ENCODE results near the gene ABCB1. TPM values are rescaled to one million over a fixed set of nuclear protein-coding genes. Genes with fewer than 3 reads are reported as not detected.

ABCB1 gene
- total and polyA plus RNA-seq, 2 of the 13 experiments (the other 11 are each of a cell fraction or from before 2014, with no cell fraction given), result 42.8 to 52.6 TPM

- TF ChIP-seq ESRRA (CRISPR knock-in tag; IDR thresholded peaks at IDR 0.05; ENCODE audit: low read depth) (no peak), RNF219 (CRISPR knock-in tag; IDR thresholded peaks at IDR 0.05) (no peak), EZH2 (conservative IDR thresholded peaks at IDR 0.05; ENCODE audit: low read depth, low read length) (no peak), CEBPZ (IDR thresholded peaks at IDR 0.05; ENCODE audit: low read length) (no peak), POLR2AphosphoS2 (IDR thresholded peaks at IDR 0.05; ENCODE audit: low read depth, low read length) (no peak), ZNF879 (CRISPR knock-in tag; IDR thresholded peaks at IDR 0.05) (no peak), MIER2 (CRISPR knock-in tag; IDR thresholded peaks at IDR 0.05) (peak; percentile 44; the same call in 1 of the 2 replicates), PAF1 (CRISPR knock-in tag; IDR thresholded peaks at IDR 0.05) (no peak), ZNF546 (CRISPR knock-in tag; conservative IDR thresholded peaks at IDR 0.05) (no peak), ZSCAN25 (CRISPR knock-in tag; IDR thresholded peaks at IDR 0.05) (no peak), NFE2 (CRISPR knock-in tag; IDR thresholded peaks at IDR 0.05) (no peak), NCOR1 (IDR thresholded peaks at IDR 0.05; ENCODE audit: borderline replicate concordance, low read length) (no peak), ELK4 (CRISPR knock-in tag; IDR thresholded peaks at IDR 0.05; ENCODE audit: borderline replicate concordance) (no peak), ZNF773 (CRISPR knock-in tag; IDR thresholded peaks at IDR 0.05; ENCODE audit: borderline replicate concordance) (no peak), ZFP90 (CRISPR knock-in tag; IDR thresholded peaks at IDR 0.05; ENCODE audit: borderline replicate concordance) (no peak), ZNF441 (CRISPR knock-in tag; IDR thresholded peaks at IDR 0.05; ENCODE audit: borderline replicate concordance) (no peak; the same call in 1 of the 2 replicates), ZBTB14 (CRISPR knock-in tag; IDR thresholded peaks at IDR 0.05) (no peak; the same call in none of the 2 replicates), RCOR2 (CRISPR knock-in tag; IDR thresholded peaks at IDR 0.05) (no peak), ZNF629 (CRISPR knock-in tag; conservative IDR thresholded peaks at IDR 0.05) (no peak)
Observed at GRCh38 chr7:87600130-87601124, at the start of gene ABCB1 (continued).
